CD14-positive monocyte (primary cell): ENCODE results near the gene ACVR1B. TPM values are rescaled to one million over a fixed set of nuclear protein-coding genes. Genes with fewer than 3 reads are reported as not detected.

Experiments
- DNase-seq, 3 donors: peaks; one replicate each; pipeline ENCODE4 v3.0.0-alpha.2; 2011 to 2022
- H2AFZ ChIP-seq: 2 replicates; pipeline ENCODE4 v1.6.0; 2012; ENCODE audit warnings: mild to moderate bottlenecking, low read depth, low read length, inconsistent platforms; ENCODE audit not compliant: insufficient read depth, poor library complexity, severe bottlenecking
- H3K27ac ChIP-seq, 2 donors: 1 replicate in 1 of 2; 2 replicates in 1 of 2; pipeline ENCODE4 v1.5.1; 2012 to 2013; ENCODE audit warnings: low read length in 2 of 2, control low read depth in 1 of 2, inconsistent platforms in 1 of 2, low read depth in 1 of 2, mild to moderate bottlenecking in 1 of 2
- H3K27me3 ChIP-seq, 2 donors: one replicate each; pipeline versions ENCODE4 v1.6.0 to v1.6.1; 2011 to 2013; ENCODE audit warnings: low read length in 2 of 2; ENCODE audit not compliant: control insufficient read depth in 2 of 2, insufficient read depth in 2 of 2
- H3K36me3 ChIP-seq, 2 donors: replicated peaks in 1 of 2; 1 replicate in 1 of 2; 2 replicates in 1 of 2; pipeline versions ENCODE4 v1.5.1 to v1.6.1; 2012 to 2013; ENCODE audit warnings: low read length in 2 of 2, control low read depth in 1 of 2, inconsistent platforms in 1 of 2, mild to moderate bottlenecking in 1 of 2; ENCODE audit not compliant: insufficient read depth in 2 of 2, control insufficient read depth in 1 of 2
- H3K4me1 ChIP-seq, 2 donors: 1 replicate in 1 of 2; 2 replicates in 1 of 2; pipeline versions ENCODE4 v1.5.1 to v1.6.1; 2012 to 2013; ENCODE audit warnings: low read length in 2 of 2, control low read depth in 1 of 2, inconsistent platforms in 1 of 2, mild to moderate bottlenecking in 1 of 2, moderate library complexity in 1 of 2; ENCODE audit not compliant: insufficient read depth in 2 of 2, control insufficient read depth in 1 of 2
- H3K4me2 ChIP-seq: replicated peaks from 2 replicates; pipeline ENCODE3; 2012; ENCODE audit warnings: low read length, moderate library complexity, mild to moderate bottlenecking; ENCODE audit not compliant: poor library complexity, severe bottlenecking; ENCODE audit errors: extremely low read depth
- H3K4me3 ChIP-seq, 3 experiments: fragments of 200-600 bp in 1 of 3; sonication (generic) in 1 of 3; replicated peaks in 1 of 3; 1 replicate in 2 of 3; 2 replicates in 1 of 3; pipeline ENCODE4 v1.5.1; 2011 to 2013; ENCODE audit warnings: low read length in 3 of 3, mild to moderate bottlenecking in 3 of 3, control low read depth in 2 of 3, low read depth in 2 of 3, inconsistent platforms in 1 of 3, moderate library complexity in 1 of 3
- H3K79me2 ChIP-seq: 2 replicates; pipeline ENCODE4 v1.6.0; 2012; ENCODE audit warnings: mild to moderate bottlenecking, control low read depth, inconsistent platforms, low read length, moderate library complexity; ENCODE audit not compliant: insufficient read depth
- H3K9ac ChIP-seq: 2 replicates; pipeline ENCODE4 v1.6.0; 2017; ENCODE audit warnings: low read length, mild to moderate bottlenecking; ENCODE audit not compliant: insufficient read depth, poor library complexity, severe bottlenecking
- H3K9me3 ChIP-seq, 2 donors: replicated peaks in 1 of 2; 1 replicate in 1 of 2; 2 replicates in 1 of 2; pipeline versions ENCODE4 v1.5.1 to v1.6.1; 2012 to 2013; ENCODE audit warnings: low read length in 2 of 2, control low read depth in 1 of 2; ENCODE audit not compliant: control insufficient read depth in 1 of 2, insufficient read depth in 1 of 2
- H4K20me1 ChIP-seq: 2 replicates; pipeline ENCODE4 v1.6.0; 2012; ENCODE audit warnings: mild to moderate bottlenecking, low read length, control low read depth, moderate library complexity; ENCODE audit not compliant: insufficient read depth
- H3K27ac Mint-ChIP-seq, 7 donors: one replicate each; pipeline ENCODE4 v1.8.0; 2020; ENCODE audit warnings: mild to moderate bottlenecking in 7 of 7, mixed read lengths in 7 of 7, moderate library complexity in 6 of 7, inconsistent platforms in 2 of 7
- H3K27me3 Mint-ChIP-seq, 3 donors: one replicate each; pipeline ENCODE4 v1.8.0; 2021 to 2022; ENCODE audit warnings: low read depth in 3 of 3, mild to moderate bottlenecking in 3 of 3, mixed read lengths in 3 of 3, moderate library complexity in 3 of 3, inconsistent platforms in 1 of 3
- H3K36me3 Mint-ChIP-seq, 2 donors: one replicate each; pipeline ENCODE4 v1.8.0; 2020; ENCODE audit warnings: mixed read lengths in 2 of 2, inconsistent platforms in 1 of 2, mild to moderate bottlenecking in 1 of 2
- H3K4me1 Mint-ChIP-seq: one replicate; pipeline ENCODE4 v1.8.0; 2020; ENCODE audit warnings: mild to moderate bottlenecking, mixed read lengths
- H3K4me3 Mint-ChIP-seq, 2 donors: one replicate each; pipeline ENCODE4 v1.8.0; 2020; ENCODE audit warnings: mild to moderate bottlenecking in 2 of 2, mixed read lengths in 2 of 2, moderate library complexity in 1 of 2
- H3K9me3 Mint-ChIP-seq, 7 donors: one replicate each; pipeline ENCODE4 v1.8.0; 2020 to 2022; ENCODE audit warnings: mixed read lengths in 7 of 7, mild to moderate bottlenecking in 6 of 7, moderate library complexity in 6 of 7, inconsistent platforms in 2 of 7
- CTCF ChIP-seq: fragments of 200-600 bp; IDR thresholded peaks from one replicate; pipeline ENCODE4 v1.8.0; 2022; ENCODE audit warnings: antibody characterized with exemption, mild to moderate bottlenecking
- WGBS: methylation state at CpG from one replicate; pipeline ENCODE4 v1.1.5; 2013; ENCODE audit warnings: missing lambda C conversion rate; ENCODE audit not compliant: insufficient coverage; 5-methylcytosine and 5-hydroxymethylcytosine counted together
- intact Hi-C, 2 donors: fragments of 100-400 bp; cut with micrococcal nuclease; formaldehyde crosslinking; loops; one replicate each; pipeline versions ENCODE4 v1.15.0 to v1.15.1; 2023
- polyA plus RNA-seq, 3 donors: library from polyadenylated mRNA; depleted of rRNA in 1 of 3; unstranded in 2 of 3; stranded (reverse) in 1 of 3; fragments of 300-500 nt in 2 of 3; fragments of >200 nt in 1 of 3; fragmentation: Illumina TruSeq in 2 of 3; gene quantifications; 1 replicate in 2 of 3; 2 replicates in 1 of 3; pipeline ENCODE4 v1.2.3, GENCODE V29; 2012 to 2021

The ACVR1B gene
- polyA plus RNA-seq, 3 donors = 1.8 to 18.5 (median 3.9) TPM

DNA sequence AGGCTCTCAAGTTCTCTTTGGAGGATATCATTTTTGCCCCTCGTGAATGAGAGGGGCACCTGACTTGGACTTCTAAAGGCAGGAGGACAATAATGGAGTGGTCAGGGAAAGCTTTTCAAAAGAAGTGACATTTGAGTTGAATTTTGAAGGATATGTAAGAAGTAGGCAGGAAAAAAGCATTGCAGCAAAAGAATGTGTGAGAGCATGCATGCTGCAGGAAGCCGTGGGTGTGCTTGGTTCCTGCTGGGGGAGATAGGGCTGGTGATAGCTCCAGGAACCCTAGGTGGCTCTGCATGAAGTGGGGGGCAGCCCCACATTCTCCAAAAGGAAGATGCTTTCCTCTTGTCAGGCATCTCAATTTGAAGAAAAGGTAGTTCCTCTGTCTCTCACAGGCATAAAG lies 23.1 kb downstream of the ACVR1B start:
- H3K4me1 ChIP-seq = peaks cover 87 to 91% of the 10 kb centered on the region in 2 donors

DNA sequence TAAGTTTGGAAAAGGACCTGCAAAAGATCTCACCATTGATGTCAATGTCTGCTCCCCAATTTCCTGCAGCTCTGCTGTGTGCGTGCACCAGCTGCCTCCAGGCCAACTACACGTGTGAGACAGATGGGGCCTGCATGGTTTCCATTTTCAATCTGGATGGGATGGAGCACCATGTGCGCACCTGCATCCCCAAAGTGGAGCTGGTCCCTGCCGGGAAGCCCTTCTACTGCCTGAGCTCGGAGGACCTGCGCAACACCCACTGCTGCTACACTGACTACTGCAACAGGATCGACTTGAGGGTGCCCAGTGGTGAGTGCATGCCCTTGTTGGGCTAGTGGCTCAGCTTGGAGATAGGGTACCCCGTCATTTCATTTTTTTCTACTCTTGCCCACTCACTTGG lies 23.7 kb downstream of the ACVR1B start:
- Histone ChIP-seq H3K36me3 (peaks cover 3 to 29% of the 10 kb centered on the region in 2 donors), H3K4me3 (peak overlapping the region in 1 of 3 experiments; percentile 73), H2AFZ (no peak overlapping the region), H3K4me2 (peak overlapping the region; percentile 84), H3K27me3 (no peaks in the 10 kb centered on the region), H3K9me3 (no peaks in the 10 kb centered on the region), H3K4me1 (peaks cover 87 to 91% of the 10 kb centered on the region in 2 donors), H3K79me2 (peaks cover 82% of the 10 kb centered on the region), H3K27ac (peak overlapping the region in 1 of 2 donors; percentile 97), H3K9ac (no peak overlapping the region), H4K20me1 (peaks cover 2% of the 10 kb centered on the region)
- H3K4me3 Mint-ChIP-seq = no peak overlapping the region
- peak overlapping the region in 6 of 7 donors; percentile 19 to 96 (median 92) for H3K27ac Mint-ChIP-seq
- no peaks in the 10 kb centered on the region for H3K9me3 Mint-ChIP-seq
- peaks cover 90% of the 10 kb centered on the region for H3K4me1 Mint-ChIP-seq
- no peak for TF ChIP-seq CTCF
- no peak for DNase-seq
- peaks cover 41 to 55% of the 10 kb centered on the region in 2 donors for H3K36me3 Mint-ChIP-seq
- 89% methylated on average over 5 of the region's 8 CpGs for WGBS
- intact Hi-C loops = no loop called here
- no peaks in the 10 kb centered on the region for H3K27me3 Mint-ChIP-seq

More for the DNA sequence above, 23.1 kb downstream of the ACVR1B start:
- H3K79me2 ChIP-seq = peaks cover 87% of the 10 kb centered on the region
- 0% methylated on average over 1 of the region's 2 CpGs for WGBS
- H3K4me3 Mint-ChIP-seq = peak overlapping the region in 1 of 2 donors; percentile 74
- no peak overlapping the region for H2AFZ ChIP-seq
- H3K4me3 ChIP-seq = peak overlapping the region in 1 of 3 experiments; percentile 73
- H3K27ac ChIP-seq = peak overlapping the region in 1 of 2 donors; percentile 97
- H3K9ac ChIP-seq = no peak overlapping the region
- intact Hi-C loops = no loop called here
- no peaks in the 10 kb centered on the region for H3K27me3 Mint-ChIP-seq
- peaks cover 3 to 27% of the 10 kb centered on the region in 2 donors for H3K36me3 ChIP-seq
- no peaks in the 10 kb centered on the region for H3K27me3 ChIP-seq
- no peaks in the 10 kb centered on the region for H3K9me3 ChIP-seq
- peaks cover 40 to 53% of the 10 kb centered on the region in 2 donors for H3K36me3 Mint-ChIP-seq
- DNase-seq = no peak
- TF ChIP-seq CTCF = no peak
- H4K20me1 ChIP-seq = peaks cover 2% of the 10 kb centered on the region
- peaks cover 90% of the 10 kb centered on the region for H3K4me1 Mint-ChIP-seq
- H3K9me3 Mint-ChIP-seq = no peaks in the 10 kb centered on the region
- H3K4me2 ChIP-seq = peak overlapping the region; percentile 84
- H3K27ac Mint-ChIP-seq = peak overlapping the region; percentile 35 to 97 (median 93)
